Cardiac fibroblast (primary cell): Measurements from ENCODE around the gene NOP14.

Experiments
- DNase-seq, 2 donors: peaks; one replicate each; pipeline versions ENCODE4 v3.0.0 to v3.0.0-alpha.2; 2010; ENCODE audit warnings: low read depth in 2 of 2
- H3K4me3 ChIP-seq, 2 donors: replicated peaks in 1 of 2; 1 replicate in 1 of 2; 2 replicates in 1 of 2; pipeline ENCODE4 v1.5.1; 2011; ENCODE audit warnings: low read depth in 2 of 2, low read length in 2 of 2, mild to moderate bottlenecking in 2 of 2, moderate library complexity in 1 of 2
- TF ChIP-seq, protein P1 (sequence below): IDR thresholded peaks from one replicate; pipeline ENCODE4 v1.5.1; 2011; ENCODE audit warnings: low read depth, mild to moderate bottlenecking, low read length, inconsistent platforms

Gene NOP14

DNA sequence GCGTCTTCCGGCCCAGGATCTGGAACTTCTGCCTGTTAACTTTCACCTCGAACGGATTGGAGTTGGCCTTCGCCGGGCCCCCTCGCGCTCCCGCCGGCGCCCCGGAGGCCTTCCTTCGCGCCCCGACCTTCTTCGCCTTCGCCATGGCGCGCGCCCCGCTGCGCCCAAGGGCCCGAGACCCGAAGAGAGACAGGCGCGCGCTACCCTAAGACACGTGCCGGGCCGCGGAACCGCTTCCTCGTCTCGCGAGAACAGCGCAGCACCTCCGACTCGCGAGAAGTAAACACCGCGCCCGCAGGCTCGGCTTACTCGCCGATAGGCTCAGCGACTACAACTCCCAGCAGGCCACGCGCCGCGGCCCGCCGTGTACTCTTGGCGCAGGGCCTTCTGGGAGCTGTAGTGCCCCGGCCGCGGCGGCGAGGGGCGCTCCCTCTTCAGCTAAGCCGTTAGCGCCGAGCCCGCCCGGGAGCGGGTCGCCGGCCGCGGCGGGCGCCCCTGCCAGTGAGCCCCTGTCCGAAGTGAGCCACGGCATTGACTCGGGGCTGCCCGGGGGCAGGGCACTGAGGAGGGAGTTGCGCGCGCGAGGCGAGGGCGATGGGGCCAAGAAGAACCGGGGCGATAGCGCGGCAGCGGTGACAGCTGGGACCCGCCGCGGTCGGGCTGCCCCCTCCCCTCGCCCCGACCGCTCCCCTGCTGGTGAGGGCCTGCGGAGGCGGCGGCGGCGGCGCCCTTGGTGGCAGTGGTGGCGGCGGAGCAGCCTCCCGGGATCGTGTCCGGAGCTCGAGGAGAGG lies at the start of gene NOP14, which contains the start of gene GRK4:
TSS of gene NOP14 (minus strand) at position 232 of the 791 bp plus-strand sequence. CDS start at position 145, 87 bp downstream.
TSS of gene GRK4 (plus strand) at position 397 of the 791 bp plus-strand sequence. CDS start 500 bp downstream, outside the sequence.
- TF ChIP-seq, protein P1, sequence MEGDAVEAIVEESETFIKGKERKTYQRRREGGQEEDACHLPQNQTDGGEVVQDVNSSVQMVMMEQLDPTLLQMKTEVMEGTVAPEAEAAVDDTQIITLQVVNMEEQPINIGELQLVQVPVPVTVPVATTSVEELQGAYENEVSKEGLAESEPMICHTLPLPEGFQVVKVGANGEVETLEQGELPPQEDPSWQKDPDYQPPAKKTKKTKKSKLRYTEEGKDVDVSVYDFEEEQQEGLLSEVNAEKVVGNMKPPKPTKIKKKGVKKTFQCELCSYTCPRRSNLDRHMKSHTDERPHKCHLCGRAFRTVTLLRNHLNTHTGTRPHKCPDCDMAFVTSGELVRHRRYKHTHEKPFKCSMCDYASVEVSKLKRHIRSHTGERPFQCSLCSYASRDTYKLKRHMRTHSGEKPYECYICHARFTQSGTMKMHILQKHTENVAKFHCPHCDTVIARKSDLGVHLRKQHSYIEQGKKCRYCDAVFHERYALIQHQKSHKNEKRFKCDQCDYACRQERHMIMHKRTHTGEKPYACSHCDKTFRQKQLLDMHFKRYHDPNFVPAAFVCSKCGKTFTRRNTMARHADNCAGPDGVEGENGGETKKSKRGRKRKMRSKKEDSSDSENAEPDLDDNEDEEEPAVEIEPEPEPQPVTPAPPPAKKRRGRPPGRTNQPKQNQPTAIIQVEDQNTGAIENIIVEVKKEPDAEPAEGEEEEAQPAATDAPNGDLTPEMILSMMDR, result no peak
- peak within 1 kb of the TSS; percentile 94 to 95 for H3K4me3 ChIP-seq
- DNase-seq, result peak; percentile 98 to 99

DNA sequence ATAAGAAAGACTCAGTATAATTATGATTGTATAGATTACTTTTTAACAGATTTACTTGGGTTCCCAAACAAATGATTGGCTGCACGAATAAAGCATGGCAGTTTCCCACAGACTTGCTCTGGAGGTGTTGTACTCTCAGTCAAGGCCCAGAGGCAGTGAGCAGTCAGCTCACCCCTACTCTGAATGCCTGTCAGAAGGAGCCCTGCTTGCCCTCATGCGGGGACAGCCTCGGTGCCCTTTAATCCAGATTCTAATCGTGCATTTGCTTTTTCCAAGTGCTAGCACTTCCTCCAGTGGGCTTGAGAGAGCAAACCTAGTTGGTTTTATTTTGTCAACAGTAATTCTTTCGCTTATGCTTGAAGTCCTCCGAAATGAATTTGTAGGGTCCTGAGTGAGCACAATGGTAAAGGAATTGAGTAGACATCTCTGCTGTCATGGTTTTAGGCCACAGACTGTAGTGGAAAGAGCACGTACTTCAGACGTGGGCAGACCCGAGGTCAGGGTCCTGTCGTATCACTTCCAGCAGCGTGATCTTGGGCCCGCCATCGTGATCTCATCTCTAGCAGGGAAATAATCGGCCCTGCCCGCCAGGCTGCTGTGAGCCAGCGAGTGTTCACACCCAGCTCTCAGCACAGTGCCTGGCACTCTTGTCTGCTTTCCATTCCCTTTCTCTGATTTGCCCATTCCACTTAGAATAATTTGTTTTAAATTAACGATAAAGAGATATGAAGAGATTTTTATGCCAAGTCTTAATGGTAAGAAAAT lies 48.4 kb upstream of the NOP14 start:
- H3K4me3 ChIP-seq, result no peak overlapping the region
- DNase-seq, result no peak
- TF ChIP-seq, protein P1, result no peak

DNA sequence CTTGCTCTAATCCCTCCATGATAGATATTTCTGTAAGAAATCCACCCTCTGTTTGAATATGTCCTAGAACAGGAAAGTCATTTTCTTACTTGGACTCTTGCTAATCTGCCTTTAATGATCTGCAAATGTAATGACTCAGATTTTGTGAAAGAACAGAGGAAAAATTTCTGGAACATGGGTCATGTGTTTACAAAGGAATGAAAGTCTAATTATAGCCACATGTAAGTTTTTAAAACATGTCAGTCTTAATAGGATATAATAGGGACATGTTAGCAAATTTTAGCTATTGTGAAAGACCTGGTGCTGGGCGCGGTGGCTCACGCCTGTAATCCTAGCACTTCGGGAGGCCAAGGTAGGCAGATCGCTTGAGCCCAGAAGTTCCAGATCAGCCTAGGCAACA lies 47.8 kb upstream of the NOP14 start:
- TF ChIP-seq, protein P1, result no peak
- H3K4me3 ChIP-seq, result no peak overlapping the region
- DNase-seq, result peak; percentile 54 to 64

DNA sequence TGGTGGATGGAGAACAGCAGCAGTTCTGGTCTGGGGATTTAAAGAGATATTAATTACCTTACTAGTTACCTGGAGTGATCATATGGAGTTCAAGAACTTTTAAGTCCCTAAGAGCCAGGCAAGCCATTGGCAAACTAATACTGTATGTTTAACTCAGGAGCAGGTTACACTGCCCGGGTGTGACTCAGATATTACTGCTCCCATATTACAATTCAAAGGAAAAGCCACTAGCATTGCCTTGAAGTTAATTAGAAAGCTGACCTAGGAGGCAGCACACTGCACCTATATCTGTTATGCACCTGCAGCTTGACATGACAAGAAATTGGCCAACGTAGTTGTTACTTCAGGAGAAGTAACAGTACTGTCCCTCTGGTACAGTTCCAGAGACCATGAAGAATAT lies 47.4 kb upstream of the NOP14 start:
- peak in 1 of 2 donors; percentile 24 for DNase-seq
- no peak overlapping the region for H3K4me3 ChIP-seq
- TF ChIP-seq, protein P1, result no peak

DNA sequence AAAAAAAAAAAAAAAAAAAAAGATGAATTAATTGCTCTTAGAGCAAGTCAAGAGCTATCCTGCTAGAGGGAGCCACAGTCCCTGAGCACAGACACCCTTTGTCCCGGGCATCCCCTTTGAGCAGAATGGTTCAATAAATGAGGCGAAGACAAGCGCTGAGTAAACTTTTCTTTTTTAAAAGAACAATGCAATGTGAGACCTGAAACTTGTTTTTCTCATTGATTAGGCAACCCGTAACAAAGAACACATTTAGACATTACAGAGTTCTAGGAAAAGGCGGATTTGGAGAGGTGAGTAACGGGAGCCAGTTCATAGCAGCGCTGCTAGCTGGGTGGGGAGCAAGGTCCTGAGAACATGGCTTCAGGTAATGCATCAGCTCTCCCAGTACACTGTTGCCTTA lies 46.2 kb upstream of the NOP14 start:
- peak; percentile 15 to 17 for DNase-seq
- no peak overlapping the region for H3K4me3 ChIP-seq
- TF ChIP-seq, protein P1, result peak; percentile 20

DNA sequence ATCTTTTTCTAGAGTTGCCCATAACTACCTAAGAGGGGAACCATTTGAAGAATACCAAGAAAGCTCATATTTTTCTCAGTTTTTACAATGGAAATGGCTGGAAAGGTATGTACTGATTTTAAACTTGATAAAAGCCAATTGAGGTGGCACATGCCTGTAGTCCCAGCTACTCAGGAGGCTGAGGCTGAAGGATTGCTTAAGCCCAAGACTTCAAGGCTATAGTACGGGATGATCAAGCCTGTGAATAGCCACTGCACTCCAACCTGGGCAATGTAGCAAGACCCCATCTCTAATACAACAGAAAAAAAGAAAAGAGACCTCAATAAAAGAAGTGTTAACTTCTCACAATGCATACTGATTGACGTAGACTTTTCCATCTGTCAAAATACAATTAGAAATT lies 44.5 kb upstream of the NOP14 start:
- TF ChIP-seq, protein P1, result no peak
- no peak for DNase-seq
- H3K4me3 ChIP-seq, result no peak overlapping the region
